ENCODE measurements around the gene HDAC7.

DNA sequence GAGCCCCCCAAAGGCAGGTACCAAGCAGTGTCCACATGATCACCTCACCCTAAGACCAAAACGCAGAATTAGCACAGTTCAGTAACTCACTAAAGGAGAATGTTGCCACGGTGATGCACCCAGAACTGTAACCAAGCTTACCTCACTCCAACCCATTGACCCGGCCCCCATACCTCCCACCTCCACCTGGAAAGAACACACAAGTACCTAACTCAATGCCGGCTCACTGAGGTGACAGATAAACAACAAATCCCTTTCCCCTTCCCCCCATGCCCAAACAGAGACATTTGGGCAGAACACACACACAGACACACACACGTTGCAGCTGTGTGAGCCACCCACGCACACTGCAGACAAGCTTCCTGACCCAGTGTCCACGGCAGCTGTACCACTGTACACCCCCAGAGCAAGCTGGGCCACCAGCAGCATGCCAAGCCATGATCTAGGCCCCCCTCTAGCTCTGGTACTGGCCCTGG, 62.3 kb downstream of the HDAC7 start:
- TF ChIP-seq POLR2A (IDR thresholded peaks at IDR 0.05; ENCODE audit: low read depth, low read length) (no peak), POLR2AphosphoS5 (IDR thresholded peaks at IDR 0.05; ENCODE audit: low read depth, low read length) (no peak), TAF1 (IDR thresholded peaks at IDR 0.05; ENCODE audit: borderline replicate concordance, low read depth, low read length) (no peak)

Data from GM12892 (cell line).